Aorta (tissue), 5 donors: Measurements from ENCODE around the gene RNF213. TPM values are rescaled to one million over a fixed set of nuclear protein-coding genes. Genes with fewer than 3 reads are reported as not detected.
"Not testable (repeated sequence)": the region's sequence is repeated elsewhere in the genome, so short reads cannot be mapped to it uniquely, and the experiment has no call there.

Source experiments
- ATAC-seq: fragments of 200-7000 bp; cut with Tn5 transposase; one replicate; pipeline ENCODE4 v1.9.1; 2022; ENCODE audit warnings: moderate library complexity; ENCODE audit not compliant: low FRiP score
- DNase-seq, 2 donors: peaks; one replicate each; pipeline ENCODE4 v3.0.0-alpha.2; 2020
- H3K27ac ChIP-seq, 2 donors: one replicate each; pipeline ENCODE4 v1.5.1; 2013; ENCODE audit warnings: low read length in 2 of 2, mild to moderate bottlenecking in 2 of 2, moderate library complexity in 2 of 2, control low read depth in 1 of 2, inconsistent platforms in 1 of 2, low read depth in 1 of 2
- H3K27me3 ChIP-seq, 2 donors: one replicate each; pipeline ENCODE4 v1.6.1; 2013; ENCODE audit warnings: control low read depth in 1 of 2, low read length in 1 of 2, mild to moderate bottlenecking in 1 of 2, moderate library complexity in 1 of 2; ENCODE audit not compliant: insufficient read depth in 2 of 2, control insufficient read depth in 1 of 2
- H3K36me3 ChIP-seq, 2 donors: one replicate each; pipeline ENCODE4 v1.6.1; 2013; ENCODE audit warnings: control low read depth in 1 of 2, low read length in 1 of 2, mild to moderate bottlenecking in 1 of 2; ENCODE audit not compliant: insufficient read depth in 2 of 2, control insufficient read depth in 1 of 2
- H3K4me1 ChIP-seq, 2 donors: one replicate each; pipeline ENCODE4 v1.6.1; 2013; ENCODE audit warnings: low read length in 2 of 2, control low read depth in 1 of 2, mild to moderate bottlenecking in 1 of 2, moderate library complexity in 1 of 2; ENCODE audit not compliant: insufficient read depth in 2 of 2, control insufficient read depth in 1 of 2
- H3K4me3 ChIP-seq, 2 donors: one replicate each; pipeline ENCODE4 v1.5.1; 2013; ENCODE audit warnings: low read length in 2 of 2, control low read depth in 1 of 2, mild to moderate bottlenecking in 1 of 2
- H3K9me3 ChIP-seq: one replicate; pipeline ENCODE4 v1.6.1; 2013; ENCODE audit warnings: mild to moderate bottlenecking, low read length; ENCODE audit not compliant: control insufficient read depth
- WGBS, 2 donors: extraction: QIAGEN DNeasy Blood & Tissue Kit; methylation state at CpG; one replicate each; pipeline ENCODE4 v1.1.7; 2013; 5-methylcytosine and 5-hydroxymethylcytosine counted together
- intact Hi-C, 2 donors: fragments of 100-400 bp; cut with DNase I; formaldehyde crosslinking; loops; one replicate each; pipeline versions ENCODE4 v1.14.2 to v1.15.0; 2022
- polyA plus RNA-seq, 2 donors: library from polyadenylated mRNA; stranded (reverse); fragments of 200-250 nt; gene quantifications; one replicate each; pipeline ENCODE4 v1.2.3, GENCODE V29; 2013
- total RNA-seq, 2 donors: library from RNA; stranded (reverse); fragmentation: NEBNext Ultra II Directional; extraction: Animal tissue kit (Norgen Biotek cat#: 25700); gene quantifications; one replicate each; pipeline ENCODE4 v1.2.1, GENCODE V29; 2021
- donor health status: healthy with polysubstance abuse.
- donor health status: Bipolar disorder and iron deficiency.
- donor health status: DM: no; HTN: no; CAD: no.
- donor health status: DM: no; HTN: no; CAD: no.
- donor health status: DM: yes; HTN: yes; CAD: no.

The RNF213 gene
- total and polyA plus RNA-seq, 4 donors: 18.7 to 231 (median 105) TPM

- DNase-seq (peak in 1 of 2 donors; percentile 59), ATAC-seq (no peak)
- Histone ChIP-seq H3K27me3 (no peaks in the 10 kb centered on the region), H3K4me1 (no peaks in the 10 kb centered on the region), H3K36me3 (no peaks in the 10 kb centered on the region), H3K9me3 (no peaks in the 10 kb centered on the region), H3K4me3 (no peak overlapping the region), H3K27ac (no peak overlapping the region)
- intact Hi-C loops: no loop called here
- WGBS, 2 donors: 91 to 93% methylated on average over 13 of the region's 13 CpGs
These were observed 149.0 kb downstream of the RNF213 start for GRCh38 chr17:80409626-80410025.

- H3K4me1 ChIP-seq, H3K27me3 ChIP-seq, H3K9me3 ChIP-seq, H3K4me3 ChIP-seq, intact Hi-C loops, H3K27ac ChIP-seq, H3K36me3 ChIP-seq, ATAC-seq: not testable (repeated sequence)
- WGBS, 2 donors: 77 to 87% methylated on average over 16 of the region's 16 CpGs
- peak in 1 of 2 donors; percentile 55 for DNase-seq
These were observed 149.9 kb downstream of the RNF213 start for GRCh38 chr17:80410441-80411087.

- DNase-seq: peak in 1 of 2 donors; percentile 51
- ATAC-seq: peak; percentile 1
- H3K4me3 ChIP-seq: no peak overlapping the region
- no peaks in the 10 kb centered on the region for H3K9me3 ChIP-seq
- no peaks in the 10 kb centered on the region for H3K4me1 ChIP-seq
- WGBS, 2 donors: 41 to 44% methylated on average over 26 of the region's 26 CpGs
- intact Hi-C loops: no loop called here
- H3K27me3 ChIP-seq: no peaks in the 10 kb centered on the region
- H3K27ac ChIP-seq: no peak overlapping the region
- H3K36me3 ChIP-seq: no peaks in the 10 kb centered on the region
These were observed 153.3 kb downstream of the RNF213 start for GRCh38 chr17:80413771-80414507.

GRCh38 chr17:80414508-80414802 lies 153.8 kb downstream of the RNF213 start:
- H3K4me1 ChIP-seq: no peaks in the 10 kb centered on the region
- H3K27ac ChIP-seq: no peak overlapping the region
- ATAC-seq (peak; percentile 52), DNase-seq (no peak)
- WGBS, 2 donors: 0 to 1% methylated on average over 15 of the region's 15 CpGs
- intact Hi-C loops: no loop called here
- H3K36me3 ChIP-seq: peaks cover 0 to 2% of the 10 kb centered on the region in 2 donors
- no peaks in the 10 kb centered on the region for H3K27me3 ChIP-seq
- no peaks in the 10 kb centered on the region for H3K9me3 ChIP-seq
- H3K4me3 ChIP-seq: peak overlapping the region; percentile 68 to 88

GRCh38 chr17:80414803-80415625 lies 154.4 kb downstream of the RNF213 start, which contains the start of gene ENDOV:
Gene ENDOV (plus strand): TSS chr17:80415167. CDS start chr17:80415195, 28 bp downstream.
- DNase-seq (peak; percentile 98 to 99), ATAC-seq (peak; percentile 98)
- 0% methylated on average over 91 to 97 of the region's 97 CpGs for WGBS, 2 donors
- Histone ChIP-seq H3K27ac (peak within 1 kb of the TSS; percentile 28 to 90), H3K4me3 (peak within 1 kb of the TSS; percentile 68 to 88), H3K36me3 (peaks cover 0 to 4% of the 10 kb centered on the region in 2 donors), H3K9me3 (no peaks in the 10 kb centered on the region), H3K27me3 (no peaks in the 10 kb centered on the region), H3K4me1 (no peaks in the 10 kb centered on the region)
- intact Hi-C loops: loop anchor here in 1 of 2 donors (5.0 kb wide), 1 partner anchor 42 kb away; no protein-coding TSS in a partner anchor

GRCh38 chr17:80415626-80416137 lies 155.0 kb downstream of the RNF213 start:
- 6 to 9% methylated on average over 39 of the region's 39 CpGs for WGBS, 2 donors
- peak; percentile 55 for ATAC-seq
- intact Hi-C loops: loop anchor here in 1 of 2 donors (5.0 kb wide), 1 partner anchor 42 kb away; no protein-coding TSS in a partner anchor

GRCh38 chr17:80416260-80416939 lies 155.7 kb downstream of the RNF213 start:
- Histone ChIP-seq H3K27ac (no peak overlapping the region), H3K4me3 (no peak overlapping the region), H3K9me3 (no peaks in the 10 kb centered on the region), H3K27me3 (no peaks in the 10 kb centered on the region), H3K4me1 (no peaks in the 10 kb centered on the region), H3K36me3 (peaks cover 0 to 4% of the 10 kb centered on the region in 2 donors)
- ATAC-seq: no peak
- 80 to 83% methylated on average over 7 of the region's 7 CpGs for WGBS, 2 donors
- intact Hi-C loops: loop anchor here in 1 of 2 donors (5.0 kb wide), 1 partner anchor 41 kb away; no protein-coding TSS in a partner anchor
- peak in 1 of 2 donors; percentile 57 for DNase-seq

More at GRCh38 chr17:80415626-80416137, 155.0 kb downstream of the RNF213 start:
- Histone ChIP-seq H3K27me3 (no peaks in the 10 kb centered on the region), H3K4me1 (no peaks in the 10 kb centered on the region), H3K4me3 (peak overlapping the region; percentile 68 to 88), H3K27ac (peak overlapping the region in 1 of 2 donors; percentile 11), H3K36me3 (peaks cover 0 to 4% of the 10 kb centered on the region in 2 donors), H3K9me3 (no peaks in the 10 kb centered on the region)
- DNase-seq: no peak

GRCh38 chr17:80416940-80417293 lies 156.3 kb downstream of the RNF213 start:
- Histone ChIP-seq H3K27ac (no peak overlapping the region), H3K27me3 (no peaks in the 10 kb centered on the region), H3K36me3 (peaks cover 0 to 4% of the 10 kb centered on the region in 2 donors), H3K4me1 (no peaks in the 10 kb centered on the region), H3K4me3 (no peak overlapping the region), H3K9me3 (no peaks in the 10 kb centered on the region)
- DNase-seq: peak in 1 of 2 donors; percentile 61
- intact Hi-C loops: loop anchor here in 1 of 2 donors (5.0 kb wide), 1 partner anchor 40 kb away; no protein-coding TSS in a partner anchor
- WGBS, 2 donors: 70 to 74% methylated on average over 6 of the region's 6 CpGs
- no peak for ATAC-seq
